Esophagus squamous epithelium (tissue), 5 donors: ENCODE results near the gene PGAP6. TPM values are rescaled to one million over a fixed set of nuclear protein-coding genes. Genes with fewer than 3 reads are reported as not detected.
A peak's percentile ranks its signal among the peaks of the same experiment; 100 is the strongest.

Experiments
- DNase-seq: peaks from one replicate; lab custom pipeline; 2025; lab: John Stamatoyannopoulos, UW
- H3K27ac ChIP-seq, 4 donors: fragments of 200-600 bp; sonication (generic); one replicate each; pipeline ENCODE4 v1.5.1; 2016 to 2019; ENCODE audit warnings: mild to moderate bottlenecking in 1 of 4
- H3K27me3 ChIP-seq, 4 donors: fragments of 200-600 bp; sonication (generic); 1 replicate in 3 of 4; 2 replicates in 1 of 4; pipeline versions ENCODE4 v1.5.1 to v1.6.0; 2017 to 2021; ENCODE audit warnings: antibody characterized with exemption in 1 of 4
- H3K36me3 ChIP-seq, 3 donors: fragments of 200-600 bp; sonication (generic); one replicate each; pipeline ENCODE4 v1.5.1; 2016 to 2019
- H3K4me1 ChIP-seq, 3 donors: fragments of 200-600 bp; sonication (generic); one replicate each; pipeline ENCODE4 v1.5.1; 2017 to 2019
- H3K4me3 ChIP-seq, 4 donors: fragments of 200-600 bp; sonication (generic); 1 replicate in 3 of 4; 2 replicates in 1 of 4; pipeline ENCODE4 v1.5.1; 2016 to 2019; ENCODE audit warnings: mild to moderate bottlenecking in 2 of 4, moderate library complexity in 1 of 4
- H3K9me3 ChIP-seq, 3 donors: fragments of 200-600 bp; sonication (generic); one replicate each; pipeline ENCODE4 v1.5.1; 2016 to 2019
- POLR2A ChIP-seq, 4 donors: fragments of 450-650 bp; IDR thresholded peaks; one replicate each; pipeline ENCODE4 v1.6.1; 2017; ENCODE audit warnings: antibody characterized with exemption in 4 of 4, mild to moderate bottlenecking in 4 of 4, moderate library complexity in 3 of 4
- WGBS, 2 donors: methylation state at CpG; one replicate each; pipeline ENCODE4 v1.1.5; 2018; 5-methylcytosine and 5-hydroxymethylcytosine counted together
- intact Hi-C: fragments of 100-400 bp; cut with DNase I; formaldehyde crosslinking; loops from one replicate; pipeline ENCODE4 v1.15.0; 2022
- total RNA-seq, 4 donors: library from RNA; depleted of rRNA; stranded (reverse); fragments of >200 nt; gene quantifications; one replicate each; pipeline ENCODE4 v1.1.0, GENCODE V29; 2016
- TF ChIP-seq, protein P1 (sequence below), 6 experiments: fragments of 450-650 bp in 4 of 6; fragments of 200-600 bp in 2 of 6; sonication (generic) in 2 of 6; IDR thresholded peaks; one replicate each; pipeline ENCODE4 v1.5.1; 2016 to 2019; ENCODE audit warnings: antibody characterized with exemption in 6 of 6, mild to moderate bottlenecking in 4 of 6, moderate library complexity in 4 of 6
- donor health status: DM: yes; HTN: yes; CAD: no.

Gene PGAP6
- total RNA-seq, 4 donors from 2014 or later: 23.5 to 31.7 (median 27.6) TPM

GRCh38 chr16:426115-426905 is 44.5 kb upstream of the PGAP6 start:
- intact Hi-C loops: no loop called here
- Histone ChIP-seq H3K9me3 (no peaks in the 10 kb centered on the region), H3K36me3 (no peaks in the 10 kb centered on the region), H3K27ac (peak overlapping the region; percentile 47 to 98 (median 88)), H3K27me3 (peaks cover 0 to 7% (median 0%) of the 10 kb centered on the region in 4 donors), H3K4me3 (peak overlapping the region; percentile 57 to 79 (median 68)), H3K4me1 (peaks cover 26 to 55% (median 30%) of the 10 kb centered on the region in 3 donors)
- 0% methylated on average over 2 of the region's 97 CpGs; no CpG with 5 or more reads in 1 of the 2 donors for WGBS, 2 donors
- no peak for DNase-seq
- TF ChIP-seq, protein P1, sequence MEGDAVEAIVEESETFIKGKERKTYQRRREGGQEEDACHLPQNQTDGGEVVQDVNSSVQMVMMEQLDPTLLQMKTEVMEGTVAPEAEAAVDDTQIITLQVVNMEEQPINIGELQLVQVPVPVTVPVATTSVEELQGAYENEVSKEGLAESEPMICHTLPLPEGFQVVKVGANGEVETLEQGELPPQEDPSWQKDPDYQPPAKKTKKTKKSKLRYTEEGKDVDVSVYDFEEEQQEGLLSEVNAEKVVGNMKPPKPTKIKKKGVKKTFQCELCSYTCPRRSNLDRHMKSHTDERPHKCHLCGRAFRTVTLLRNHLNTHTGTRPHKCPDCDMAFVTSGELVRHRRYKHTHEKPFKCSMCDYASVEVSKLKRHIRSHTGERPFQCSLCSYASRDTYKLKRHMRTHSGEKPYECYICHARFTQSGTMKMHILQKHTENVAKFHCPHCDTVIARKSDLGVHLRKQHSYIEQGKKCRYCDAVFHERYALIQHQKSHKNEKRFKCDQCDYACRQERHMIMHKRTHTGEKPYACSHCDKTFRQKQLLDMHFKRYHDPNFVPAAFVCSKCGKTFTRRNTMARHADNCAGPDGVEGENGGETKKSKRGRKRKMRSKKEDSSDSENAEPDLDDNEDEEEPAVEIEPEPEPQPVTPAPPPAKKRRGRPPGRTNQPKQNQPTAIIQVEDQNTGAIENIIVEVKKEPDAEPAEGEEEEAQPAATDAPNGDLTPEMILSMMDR (IDR thresholded peaks at IDR 0.05): no peak
- TF ChIP-seq POLR2A (IDR thresholded peaks at IDR 0.05): no peak

DNA sequence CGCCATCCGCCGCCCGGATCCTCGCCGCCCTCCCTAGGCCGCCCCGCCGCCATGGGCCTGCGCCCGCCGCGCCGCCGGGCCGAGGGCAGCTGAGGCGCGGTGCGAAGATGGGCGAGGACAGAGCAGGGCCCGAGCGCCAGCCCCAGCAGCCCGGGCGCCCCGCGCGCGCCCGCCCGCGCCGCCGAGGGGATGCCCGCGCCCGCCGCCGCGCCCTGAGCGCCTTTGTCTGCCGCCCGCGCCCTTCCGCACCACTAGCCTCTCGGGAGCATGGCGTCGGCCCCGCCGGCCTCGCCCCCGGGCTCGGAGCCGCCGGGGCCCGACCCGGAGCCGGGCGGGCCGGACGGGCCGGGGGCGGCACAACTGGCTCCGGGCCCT is 43.9 kb upstream of the PGAP6 start:
- TF ChIP-seq POLR2A (IDR thresholded peaks at IDR 0.05): no peak
- TF ChIP-seq, protein P1 (IDR thresholded peaks at IDR 0.05): no peak
- peaks cover 26 to 55% (median 30%) of the 10 kb centered on the region in 3 donors for H3K4me1 ChIP-seq
- no CpG with 5 or more reads among the region's 63 CpGs for WGBS, 2 donors

DNA sequence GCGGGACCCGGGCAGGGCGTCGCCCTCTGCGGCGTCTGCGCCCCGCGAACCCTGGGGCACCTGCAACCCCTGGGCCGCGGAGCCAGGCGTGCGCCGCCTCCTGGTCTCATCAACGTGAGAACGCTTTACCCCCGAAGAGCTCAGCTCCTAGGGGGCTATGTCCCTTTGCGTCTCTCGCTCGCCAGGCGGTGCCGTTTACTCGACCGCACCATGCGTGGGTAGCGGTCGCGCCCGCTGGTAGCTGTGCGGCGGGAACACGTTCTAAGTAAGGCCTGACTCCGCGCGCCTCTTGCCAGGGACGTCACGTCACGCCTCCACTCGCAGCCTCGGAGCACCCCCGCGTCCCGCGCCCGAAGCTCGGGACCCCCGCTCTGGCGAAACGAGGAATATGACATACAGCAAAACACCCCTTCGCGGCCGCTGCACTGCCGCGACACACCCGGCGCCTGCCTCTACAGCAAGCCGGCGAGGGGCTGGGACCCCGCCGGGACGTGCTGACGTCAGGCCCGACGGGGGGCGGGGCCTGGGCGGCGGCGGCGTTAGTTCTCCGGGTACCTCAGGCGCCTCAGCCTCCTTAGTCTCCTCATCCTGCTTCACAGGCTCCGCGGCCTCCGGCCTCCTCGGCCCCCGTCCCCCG is 43.4 kb upstream of the PGAP6 start, which contains the start of gene RAB11FIP3:
TSS of gene RAB11FIP3 (plus strand) at position 568 of the 637 bp plus-strand sequence. CDS start 358 bp downstream, outside the sequence.
- Histone ChIP-seq H3K4me1 (peaks cover 26 to 55% (median 30%) of the 10 kb centered on the region in 3 donors), H3K4me3 (peak within 1 kb of the TSS; percentile 57 to 79 (median 68)), H3K27ac (peak within 1 kb of the TSS; percentile 80 to 98 (median 92)), H3K36me3 (no peaks in the 10 kb centered on the region), H3K27me3 (peaks cover 0 to 7% (median 0%) of the 10 kb centered on the region in 4 donors), H3K9me3 (no peaks in the 10 kb centered on the region)
- TF ChIP-seq POLR2A (IDR thresholded peaks at IDR 0.05): peak in 2 of 4 donors; percentile 50 to 82
- TF ChIP-seq, protein P1 (IDR thresholded peaks at IDR 0.05): peak in 2 of 6 experiments; percentile 5
- DNase-seq: no peak
- intact Hi-C loops: no loop called here
- WGBS, 2 donors: 0% methylated on average over 19 of the region's 77 CpGs; no CpG with 5 or more reads in 1 of the 2 donors

More for the DNA sequence above, 43.9 kb upstream of the PGAP6 start:
- H3K4me3 ChIP-seq: peak overlapping the region; percentile 57 to 79 (median 68)
- no peaks in the 10 kb centered on the region for H3K9me3 ChIP-seq
- H3K36me3 ChIP-seq: no peaks in the 10 kb centered on the region
- intact Hi-C loops: no loop called here
- H3K27ac ChIP-seq: peak overlapping the region; percentile 80 to 98 (median 92)
- H3K27me3 ChIP-seq: peaks cover 0 to 7% (median 0%) of the 10 kb centered on the region in 4 donors
- no peak for DNase-seq

DNA sequence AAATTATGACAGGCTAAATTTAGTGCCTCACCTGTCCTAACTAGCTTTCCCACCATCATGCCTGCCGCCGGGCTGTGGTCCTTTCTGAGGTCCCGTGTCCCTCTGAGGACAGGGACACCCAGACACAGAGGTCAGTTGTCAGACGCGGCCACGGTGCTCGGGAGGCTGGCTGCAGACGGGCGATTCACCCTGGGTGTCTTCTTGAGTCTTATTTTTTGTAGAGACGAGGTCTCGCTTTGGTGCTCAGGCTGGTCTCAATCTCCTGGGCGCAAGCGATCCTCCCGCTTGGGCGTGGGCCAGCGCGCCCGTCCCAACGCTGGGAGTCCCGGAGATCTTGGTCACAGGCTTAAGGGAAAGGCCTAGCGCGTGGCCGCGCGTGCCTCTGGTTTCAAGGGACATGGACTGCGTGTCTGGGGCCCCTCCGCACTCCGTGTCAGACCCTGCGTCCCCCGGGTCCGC is 42.9 kb upstream of the PGAP6 start:
- intact Hi-C loops: no loop called here
- no peak for DNase-seq

More for the DNA sequence above, 42.9 kb upstream of the PGAP6 start:
- TF ChIP-seq POLR2A (IDR thresholded peaks at IDR 0.05): no peak
- TF ChIP-seq, protein P1 (IDR thresholded peaks at IDR 0.05): no peak
- Histone ChIP-seq H3K27ac (peak overlapping the region; percentile 80 to 98 (median 92)), H3K4me1 (peaks cover 26 to 55% (median 30%) of the 10 kb centered on the region in 3 donors), H3K36me3 (no peaks in the 10 kb centered on the region), H3K4me3 (peak overlapping the region; percentile 57 to 79 (median 68)), H3K9me3 (no peaks in the 10 kb centered on the region), H3K27me3 (peaks cover 0 to 7% (median 0%) of the 10 kb centered on the region in 4 donors)
- WGBS, 2 donors: 3 to 10% methylated on average over 3 to 5 of the region's 31 CpGs
